Fibroblast of skin of right biceps (primary cell): ENCODE results near the gene GUCY2F.
A peak's percentile ranks its signal among the peaks of the same experiment; 100 is the strongest.

Source experiments
- DNase-seq: peaks from one replicate; pipeline ENCODE4 v3.0.0-alpha.2; 2013

Gene GUCY2F

GRCh38 chrX:109392895-109393294 is 89.0 kb downstream of the GUCY2F start:
- no peak for DNase-seq

DNA sequence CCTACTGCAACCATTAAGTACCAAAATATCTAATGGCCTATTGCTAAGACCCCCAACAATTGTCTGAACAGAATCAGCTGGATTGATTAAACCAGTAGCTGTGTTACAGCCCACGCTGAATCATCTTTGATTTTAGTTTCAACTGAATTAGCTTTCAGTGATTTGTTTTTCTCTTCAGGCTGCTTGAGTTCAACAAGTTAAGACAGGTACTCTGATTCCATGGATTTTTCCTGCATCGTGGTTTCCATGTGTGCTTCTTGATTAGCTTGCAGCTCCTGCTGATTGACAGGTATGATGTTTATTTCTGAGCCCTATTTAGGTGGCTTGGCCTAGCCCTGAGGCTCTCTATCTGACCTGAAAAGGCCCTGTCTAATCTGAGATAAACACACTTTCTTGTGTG is 91.3 kb downstream of the GUCY2F start:
- DNase-seq, result no peak

GRCh38 chrX:109389917-109390316 is 92.0 kb downstream of the GUCY2F start:
- DNase-seq, result no peak

GRCh38 chrX:109384699-109385098 is 97.2 kb downstream of the GUCY2F start:
- DNase-seq, result peak; percentile 24

DNA sequence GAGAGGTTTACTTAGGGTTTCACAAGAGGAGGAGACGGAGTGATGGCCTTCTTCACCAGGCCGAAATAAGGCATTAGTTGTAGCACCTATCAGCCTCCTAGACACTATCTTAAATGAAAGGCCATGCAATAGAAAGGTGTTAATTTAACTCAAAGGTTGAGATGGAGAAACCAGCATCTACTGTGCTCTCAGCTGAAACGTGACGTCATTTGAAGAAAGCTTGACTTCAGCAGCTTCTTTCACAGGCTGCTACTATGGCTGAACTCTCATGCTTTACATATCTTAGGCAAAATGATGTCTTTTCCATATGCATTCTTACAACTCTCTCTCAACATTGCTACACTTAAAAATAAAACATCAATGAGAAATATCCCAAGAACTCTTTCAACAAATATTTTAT is 99.6 kb downstream of the GUCY2F start:
- DNase-seq, result no peak

DNA sequence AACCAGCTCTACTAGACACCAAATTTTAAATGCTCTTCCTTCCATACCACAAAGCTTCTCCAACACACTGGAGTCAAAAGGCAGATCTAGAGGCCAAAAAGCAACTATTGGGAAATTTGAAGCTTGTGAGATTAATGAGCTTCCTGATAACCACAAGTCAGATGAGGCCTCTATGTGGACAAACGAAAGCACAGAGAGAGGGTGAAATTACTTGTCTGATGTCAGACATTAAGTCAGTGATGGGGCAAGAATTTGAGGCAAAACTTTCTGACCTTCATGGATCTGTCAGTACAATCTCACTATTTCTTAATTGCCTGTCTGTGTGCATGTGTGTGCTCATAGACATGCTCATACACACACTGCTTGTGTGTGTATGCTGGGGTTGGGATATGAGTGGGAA is 103.6 kb downstream of the GUCY2F start:
- DNase-seq, result no peak

- peak; percentile 38 for DNase-seq
Measured at GRCh38 chrX:109374262-109374960, 107.5 kb downstream of the GUCY2F start.

GRCh38 chrX:109373468-109373867 is 108.4 kb downstream of the GUCY2F start:
- DNase-seq, result no peak

DNA sequence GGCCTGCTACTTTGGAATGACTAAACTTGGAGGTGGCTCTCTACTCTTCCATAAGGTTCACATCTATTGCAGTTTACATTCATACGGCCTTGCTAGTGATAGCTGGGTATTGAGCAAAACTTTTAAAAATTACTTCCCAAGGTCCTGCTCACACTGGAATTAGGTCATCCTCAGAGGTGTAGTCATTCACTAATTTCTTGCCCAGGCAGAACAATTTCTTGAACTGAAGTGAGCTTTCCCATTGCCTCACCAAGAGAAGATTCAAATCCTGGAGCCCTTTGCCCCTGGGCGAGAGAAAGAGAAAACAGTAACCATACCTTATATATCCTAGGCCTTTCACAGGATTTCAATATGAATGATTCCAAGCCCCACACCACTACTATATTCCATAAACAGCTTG is 109.2 kb downstream of the GUCY2F start:
- DNase-seq, result no peak

- DNase-seq, result peak; percentile 63
Measured at GRCh38 chrX:109372291-109372690, 109.6 kb downstream of the GUCY2F start.

DNA sequence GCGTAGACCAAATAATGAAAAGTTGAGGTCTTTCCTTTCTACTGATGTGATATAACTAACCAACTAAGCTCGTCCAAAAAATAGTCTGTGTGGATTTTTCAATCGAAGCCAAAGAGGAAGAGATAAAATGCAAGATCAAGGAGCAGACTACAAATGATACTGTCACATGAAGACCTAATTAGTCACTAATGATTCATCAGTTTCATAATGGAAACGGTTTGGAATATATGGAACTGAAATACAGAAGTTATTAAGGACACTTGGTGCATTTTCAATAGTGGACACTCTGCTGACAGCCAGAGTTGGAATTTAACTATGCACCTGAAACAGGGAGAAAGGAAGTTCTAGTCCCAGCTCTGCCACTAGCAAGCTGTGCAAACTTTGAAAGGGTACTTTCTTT is 119.8 kb downstream of the GUCY2F start:
- no peak for DNase-seq

DNA sequence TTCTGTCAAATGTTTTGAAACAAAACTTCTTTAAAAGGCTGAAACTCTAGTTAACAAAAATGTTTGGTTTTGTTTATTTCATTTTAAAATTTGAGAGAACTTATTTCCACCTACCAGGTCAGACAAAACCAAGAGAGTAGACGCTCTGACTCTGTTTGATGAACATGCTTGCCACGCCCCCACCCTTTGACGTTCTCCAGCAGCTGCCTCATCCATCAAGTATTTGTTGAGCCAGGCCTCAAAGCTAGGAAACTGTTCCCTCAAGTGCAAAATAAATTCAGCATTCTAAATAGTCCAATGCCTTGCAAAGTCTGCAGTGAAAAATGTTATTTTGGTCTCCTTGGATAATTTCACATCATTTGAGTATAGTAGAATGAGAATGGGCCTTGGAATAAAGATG is 121.6 kb downstream of the GUCY2F start:
- peak; percentile 54 for DNase-seq

- no peak for DNase-seq
Measured at GRCh38 chrX:109357706-109358105, 124.2 kb downstream of the GUCY2F start.

DNA sequence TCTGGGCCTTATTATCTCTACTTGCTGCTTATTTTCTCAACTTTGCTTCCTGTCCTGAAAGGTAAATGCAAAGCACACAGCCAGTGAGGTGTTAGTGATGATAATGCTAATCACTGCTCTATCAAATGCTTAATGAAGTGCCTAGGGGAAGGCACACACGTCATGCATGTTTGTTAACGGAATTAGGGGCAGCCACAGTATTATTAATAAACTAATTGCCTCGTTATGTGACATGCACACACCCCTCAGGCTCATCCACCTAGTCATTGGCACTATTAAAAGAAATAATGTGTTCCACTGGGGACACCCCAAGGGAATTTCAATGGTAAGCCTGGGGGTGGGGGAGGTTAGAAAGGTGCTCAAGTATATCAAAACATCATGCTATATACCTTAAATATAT is 125.2 kb downstream of the GUCY2F start:
- no peak for DNase-seq

DNA sequence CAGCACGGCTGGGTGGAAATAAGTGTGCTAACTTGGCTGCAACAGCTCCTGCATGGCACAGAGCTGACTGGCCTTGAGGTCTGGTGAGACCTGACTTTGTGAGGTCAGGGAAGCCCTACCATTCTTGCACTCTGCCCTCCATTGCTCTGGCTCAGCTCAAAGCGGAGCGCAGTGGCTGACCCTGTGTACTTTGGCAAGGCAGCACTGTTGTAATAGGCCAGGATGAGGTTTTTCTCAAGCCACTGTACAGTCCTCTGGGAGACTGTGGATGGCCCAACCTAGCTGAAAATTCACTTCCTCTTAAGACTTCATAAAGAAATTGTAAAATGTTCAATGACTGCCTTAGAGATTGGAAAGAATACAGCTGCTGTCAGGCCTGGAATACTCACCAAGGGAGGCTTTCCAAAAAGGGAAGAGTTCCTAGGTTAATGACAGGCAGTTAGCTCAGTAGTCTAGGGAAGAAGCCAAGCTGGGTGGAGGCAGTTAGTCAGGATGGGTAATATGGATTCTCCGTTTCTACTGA is 129.8 kb downstream of the GUCY2F start:
- DNase-seq, result no peak

- DNase-seq, result no peak
Measured at GRCh38 chrX:109351557-109351956, 130.3 kb downstream of the GUCY2F start.

- no peak for DNase-seq
Measured at GRCh38 chrX:109350551-109350950, 131.3 kb downstream of the GUCY2F start.

GRCh38 chrX:109350051-109350450 is 131.8 kb downstream of the GUCY2F start:
- no peak for DNase-seq

GRCh38 chrX:109347632-109348031 is 134.3 kb downstream of the GUCY2F start:
- DNase-seq, result peak; percentile 95

GRCh38 chrX:109346491-109346890 is 135.4 kb downstream of the GUCY2F start:
- DNase-seq, result peak; percentile 19

DNA sequence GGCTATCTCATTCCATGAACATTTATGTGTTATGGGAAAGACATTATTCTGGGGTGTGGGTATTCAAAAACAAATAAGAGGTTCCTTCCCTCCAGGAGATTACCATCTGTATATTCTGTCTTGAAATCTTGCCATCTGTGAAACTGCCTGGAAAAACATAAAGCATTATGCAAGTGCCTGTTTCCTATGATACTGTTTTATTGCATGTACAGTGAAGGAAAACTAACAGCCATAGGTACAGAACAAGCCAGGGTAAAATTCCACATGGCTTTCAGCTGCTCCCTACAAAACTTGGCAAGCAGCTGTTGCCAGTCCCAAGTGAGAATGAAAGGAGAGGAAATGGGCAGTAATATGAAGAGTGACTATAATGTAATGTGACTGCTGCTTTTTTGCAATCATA is 136.0 kb downstream of the GUCY2F start:
- DNase-seq, result peak; percentile 31

DNA sequence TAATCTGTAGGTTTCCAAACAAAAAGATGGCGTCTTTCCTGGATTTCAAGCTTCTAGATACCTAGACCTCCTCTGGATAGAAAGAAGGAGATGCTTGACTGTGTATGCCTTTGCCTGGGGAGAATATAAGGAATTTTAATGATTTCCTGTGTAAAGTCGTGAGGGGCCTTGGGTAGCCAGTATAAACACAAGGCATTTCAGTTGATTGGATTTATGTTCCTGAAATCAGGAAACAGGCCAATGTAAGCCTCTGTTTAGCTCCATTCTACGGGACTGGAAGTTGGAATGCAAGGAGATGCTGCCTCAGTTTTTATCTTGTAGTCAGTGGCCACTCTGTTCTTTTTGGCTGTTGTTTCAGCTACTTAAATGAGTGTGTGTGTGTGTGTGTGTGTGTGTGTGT is 137.2 kb downstream of the GUCY2F start:
- DNase-seq, result peak; percentile 86

DNA sequence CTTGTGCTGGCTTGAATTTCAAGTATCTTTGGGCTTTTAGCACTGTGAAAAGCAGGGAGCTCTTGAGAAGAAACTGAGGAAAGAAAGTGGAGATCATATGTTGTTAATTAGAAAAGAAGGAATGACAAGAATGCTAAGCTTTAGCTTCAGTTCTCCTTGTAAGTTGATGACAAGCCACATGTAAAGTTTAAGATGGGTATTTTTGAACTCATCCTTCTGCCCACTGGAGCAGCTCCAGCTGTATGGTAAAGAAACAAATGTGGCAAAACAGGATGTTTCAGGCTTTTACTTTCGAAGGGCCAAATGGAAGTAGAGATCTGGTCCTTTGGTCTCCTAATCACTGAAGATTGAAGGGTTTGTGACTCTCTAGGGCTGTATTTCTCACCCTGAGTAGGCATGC is 137.8 kb downstream of the GUCY2F start:
- DNase-seq, result peak; percentile 66

- DNase-seq, result peak; percentile 40
Measured at GRCh38 chrX:109343671-109344070, 138.2 kb downstream of the GUCY2F start.

GRCh38 chrX:109336141-109336540 is 145.7 kb downstream of the GUCY2F start:
- DNase-seq, result no peak
